Choroid plexus epithelial cell (primary cell): ENCODE measurements around the gene SMLR1.
A peak's percentile ranks its signal among the peaks of the same experiment; 100 is the strongest.
"Not testable (repeated sequence)": the region's sequence is repeated elsewhere in the genome, so short reads cannot be mapped to it uniquely, and the experiment has no call there.

Experiments
- DNase-seq: peaks from one replicate; pipeline ENCODE4 v3.0.0-alpha.2; 2010; ENCODE audit warnings: low read depth
- H3K4me3 ChIP-seq: 2 replicates; pipeline ENCODE4 v1.5.1; 2011; ENCODE audit warnings: low read depth, mild to moderate bottlenecking, control low read depth, low read length, moderate library complexity
- CTCF ChIP-seq: conservative IDR thresholded peaks from 2 replicates; pipeline ENCODE4 v1.5.1; 2011; ENCODE audit warnings: low read depth, mild to moderate bottlenecking, control low read depth, inconsistent platforms, low read length, moderate library complexity

SMLR1 gene

GRCh38 chr6:130787726-130788500, 39.3 kb upstream of the SMLR1 start:
- H3K4me3 ChIP-seq, result no peak overlapping the region
- DNase-seq, result no peak
- TF ChIP-seq CTCF, result no peak

- no peak for DNase-seq
- no peak overlapping the region for H3K4me3 ChIP-seq
- TF ChIP-seq CTCF, result no peak
These were observed 38.3 kb upstream of the SMLR1 start for GRCh38 chr6:130788954-130789353.

GRCh38 chr6:130794010-130794697, 33.1 kb upstream of the SMLR1 start:
- no peak for TF ChIP-seq CTCF
- no peak for DNase-seq

GRCh38 chr6:130794738-130795137, 32.5 kb upstream of the SMLR1 start:
- no peak overlapping the region for H3K4me3 ChIP-seq
- DNase-seq, result peak; percentile 22
- TF ChIP-seq CTCF, result no peak

More at GRCh38 chr6:130794010-130794697, 33.1 kb upstream of the SMLR1 start:
- H3K4me3 ChIP-seq, result no peak overlapping the region

- no peak for TF ChIP-seq CTCF
- peak; percentile 82 for DNase-seq
- H3K4me3 ChIP-seq, result no peak overlapping the region
These were observed 30.8 kb upstream of the SMLR1 start for GRCh38 chr6:130796313-130796905.

- TF ChIP-seq CTCF, result no peak
- DNase-seq, result no peak
These were observed 30.1 kb upstream of the SMLR1 start for GRCh38 chr6:130797061-130797460.

GRCh38 chr6:130801368-130801767, 25.8 kb upstream of the SMLR1 start:
- DNase-seq, H3K4me3 ChIP-seq: not testable (repeated sequence)

More at GRCh38 chr6:130797061-130797460, 30.1 kb upstream of the SMLR1 start:
- H3K4me3 ChIP-seq, result no peak overlapping the region
